Activated CD4-positive, alpha-beta T cell treated with anti-CD3 and anti-CD28 coated beads for 36 hours (primary cell): ENCODE results near the gene SPEN. TPM values are rescaled to one million over a fixed set of nuclear protein-coding genes. Genes with fewer than 3 reads are reported as not detected.
"Not testable (repeated sequence)": the region's sequence is repeated elsewhere in the genome, so short reads cannot be mapped to it uniquely, and the experiment has no call there.

Experiments
- ATAC-seq: fragments of 200-7000 bp; cut with Tn5 transposase; one replicate; pipeline ENCODE4 v1.10.0; 2021; ENCODE audit warnings: mild to moderate bottlenecking, moderate library complexity
- CTCF ChIA-PET: fragments of 350-600 bp; sonication (Branson Sonifier 250); formaldehyde crosslinking; loops from one replicate; lab custom pipeline; 2021; ENCODE audit warnings: antibody characterized with exemption; lab: Charles Lee
- POLR2A ChIA-PET: fragments of 350-600 bp; sonication (Branson Sonifier 250); formaldehyde crosslinking; loops from one replicate; lab custom pipeline; 2021; ENCODE audit warnings: antibody characterized with exemption, inconsistent platforms; lab: Charles Lee
- DNase-seq: peaks from one replicate; pipeline ENCODE4 v3.0.0-alpha.2; 2020
- H3K27ac Mint-ChIP-seq: one replicate; pipeline ENCODE4 v1.8.0; 2021; ENCODE audit warnings: mixed read lengths
- H3K27me3 Mint-ChIP-seq: one replicate; pipeline ENCODE4 v1.8.0; 2021; ENCODE audit warnings: mixed read lengths
- H3K36me3 Mint-ChIP-seq: one replicate; pipeline ENCODE4 v1.8.0; 2021; ENCODE audit warnings: low read depth, mixed read lengths
- H3K4me1 Mint-ChIP-seq: one replicate; pipeline ENCODE4 v1.8.0; 2021; ENCODE audit warnings: mixed read lengths
- H3K4me3 Mint-ChIP-seq: one replicate; pipeline ENCODE4 v1.8.0; 2021; ENCODE audit warnings: mild to moderate bottlenecking, moderate library complexity, mixed read lengths
- H3K9me3 Mint-ChIP-seq: one replicate; pipeline ENCODE4 v1.8.0; 2021; ENCODE audit warnings: low read depth, mixed read lengths
- intact Hi-C, 2 experiments: fragments of 100-400 bp; cut with DNase I in 1 of 2; cut with micrococcal nuclease in 1 of 2; formaldehyde crosslinking; loops; one replicate each; pipeline versions ENCODE4 v1.14.2 to v1.15.1; 2022 to 2024; cut with DNase I, micrococcal nuclease
- total RNA-seq, 2 experiments: library from RNA; stranded (reverse); gene quantifications; one replicate each; pipeline ENCODE4 v1.2.3, GENCODE V29; 2021

The SPEN gene
- total RNA-seq, 2 experiments from 2014 or later = 43.2 to 52.7 TPM

DNA sequence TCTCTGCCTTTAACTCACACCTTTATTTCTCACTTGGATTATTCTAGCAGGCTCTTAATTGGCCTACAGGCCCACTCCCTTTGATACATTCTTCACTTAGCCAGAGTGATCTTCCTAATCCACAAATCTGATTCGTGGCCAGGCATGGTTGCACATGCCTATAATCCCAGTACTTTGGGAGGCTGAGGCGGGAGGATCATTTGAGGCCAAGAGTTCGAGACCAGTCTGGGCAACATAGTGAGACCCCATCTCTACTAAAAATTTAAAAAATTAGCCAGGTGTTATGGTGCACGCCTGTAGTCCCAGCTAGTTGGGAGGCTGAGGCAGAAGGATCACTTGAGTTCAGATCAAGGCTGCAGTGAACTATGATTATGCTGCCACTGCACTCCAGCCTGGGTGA, 126.3 kb downstream of the SPEN start:
- POLR2A ChIA-PET = interaction anchor here (1.0 to 5.2 kb wide), 2 partner anchors 24 to 55 kb away, joined by 3 to 45 read pairs; no protein-coding TSS in a partner anchor

GRCh38 chr1:15974855-15975254, 127.3 kb downstream of the SPEN start:
- H3K4me3 Mint-ChIP-seq = peak overlapping the region; percentile 85
- ChIA-PET POLR2A (interaction anchor here (0.6 to 5.2 kb wide), 4 partner anchors 9 to 34 kb away, joined by 3 to 45 read pairs (median 24); no protein-coding TSS in a partner anchor), CTCF (interaction anchor here (0.6 to 2.7 kb wide), 8 partner anchors 8 to 378 kb away, joined by 3 to 17 read pairs (median 4); partner anchors contain the start of gene FBXO42)
- H3K4me1 Mint-ChIP-seq = peaks cover 53% of the 10 kb centered on the region
- peaks cover 35% of the 10 kb centered on the region for H3K36me3 Mint-ChIP-seq
- intact Hi-C loops = loop anchor here (1.0 to 10.0 kb wide), 4 partner anchors 9 to 930 kb away; partner anchors contain the start of gene CASP9 (in 1 of the 2)
- peak; percentile 62 for DNase-seq
- no peaks in the 10 kb centered on the region for H3K9me3 Mint-ChIP-seq
- ATAC-seq = peak; percentile 54
- no peaks in the 10 kb centered on the region for H3K27me3 Mint-ChIP-seq
- peak overlapping the region; percentile 93 for H3K27ac Mint-ChIP-seq

More for the DNA sequence above, 126.3 kb downstream of the SPEN start:
- CTCF ChIA-PET = interaction anchor here (0.8 to 0.9 kb wide), 2 partner anchors 10 to 169 kb away, joined by 3 to 4 read pairs; no protein-coding TSS in a partner anchor
- Mint-ChIP-seq H3K4me1 (peaks cover 54% of the 10 kb centered on the region), H3K27ac (peak overlapping the region; percentile 49), H3K36me3 (peaks cover 41% of the 10 kb centered on the region), H3K4me3 (peak overlapping the region; percentile 1), H3K9me3 (no peaks in the 10 kb centered on the region), H3K27me3 (no peaks in the 10 kb centered on the region)
- intact Hi-C loops = loop anchor here in 1 of 2 experiments (2.0 to 10.0 kb wide), 2 partner anchors 449 to 931 kb away; partner anchors contain the start of gene CASP9
- no peak for ATAC-seq
- no peak for DNase-seq

GRCh38 chr1:15975358-15975804, 127.9 kb downstream of the SPEN start:
- Mint-ChIP-seq H3K9me3 (no peaks in the 10 kb centered on the region), H3K4me1 (peaks cover 48% of the 10 kb centered on the region), H3K4me3 (peak overlapping the region; percentile 85), H3K36me3 (peaks cover 29% of the 10 kb centered on the region), H3K27ac (peak overlapping the region; percentile 93), H3K27me3 (no peaks in the 10 kb centered on the region)
- DNase-seq (peak; percentile 84), ATAC-seq (peak; percentile 62)
- ChIA-PET CTCF (interaction anchor here (0.6 to 2.7 kb wide), 12 partner anchors 9 to 377 kb away, joined by 3 to 17 read pairs (median 4); partner anchors contain the start of genes FBXO42 and SPEN), POLR2A (interaction anchor here (0.6 to 5.2 kb wide), 8 partner anchors 9 to 206 kb away, joined by 3 to 45 read pairs (median 7); no protein-coding TSS in a partner anchor)
- intact Hi-C loops = loop anchor here (1.0 to 10.0 kb wide), 4 partner anchors 9 to 929 kb away; partner anchors contain the start of gene CASP9 (in 1 of the 2)

DNA sequence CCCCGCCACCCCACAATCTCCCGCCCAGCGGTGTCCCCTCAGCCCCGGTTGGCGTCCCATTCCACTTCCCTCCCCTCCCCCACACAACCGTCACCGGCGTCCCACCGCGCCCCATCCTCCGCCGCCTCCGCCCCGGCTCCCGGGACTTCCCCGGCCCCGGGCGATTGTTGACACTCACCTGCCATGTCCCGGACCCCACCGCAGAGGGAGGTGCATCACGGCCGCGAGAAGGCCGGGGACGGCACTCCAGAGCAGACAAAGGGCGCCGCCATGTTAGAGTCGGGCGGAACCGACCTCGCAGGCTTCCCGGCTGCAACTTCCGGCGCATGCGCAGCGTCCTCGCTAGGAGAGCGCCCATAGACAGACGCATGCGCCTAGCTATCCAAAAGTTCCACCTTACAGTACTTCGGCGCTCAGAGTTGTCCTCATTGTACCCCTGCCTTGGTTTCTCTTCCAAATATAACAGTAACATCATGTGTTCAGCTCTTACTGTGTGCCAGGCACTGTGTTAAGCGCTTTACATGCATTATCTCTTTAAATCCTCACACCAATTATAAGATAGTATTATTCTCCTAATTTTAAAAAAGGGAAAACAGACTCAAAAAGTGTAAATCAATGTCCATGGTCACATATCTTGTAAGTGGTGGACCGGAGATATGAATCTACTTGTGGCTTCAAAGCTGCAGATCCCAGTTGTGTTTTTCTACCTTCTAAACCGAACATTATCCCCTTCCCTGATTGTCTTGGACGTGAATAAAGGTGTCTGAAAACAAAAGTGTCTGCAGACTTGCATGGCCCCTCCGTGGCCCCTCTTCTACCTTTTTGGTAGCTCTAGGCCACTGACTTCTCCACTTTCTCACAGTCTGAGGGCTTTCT, 128.5 kb downstream of the SPEN start, which contains the start of gene ZBTB17:
Gene ZBTB17, minus strand, starts transcription at position 297 of the 876 bp plus-strand sequence. CDS start 27,606 bp downstream, outside the sequence.
- Mint-ChIP-seq H3K4me3 (peak within 1 kb of the TSS; percentile 85), H3K9me3 (no peaks in the 10 kb centered on the region), H3K4me1 (peaks cover 42% of the 10 kb centered on the region), H3K27ac (peak within 1 kb of the TSS; percentile 93), H3K36me3 (peaks cover 25% of the 10 kb centered on the region), H3K27me3 (no peaks in the 10 kb centered on the region)
- CTCF ChIA-PET = interaction anchor here (0.5 to 2.7 kb wide), 8 partner anchors 10 to 265 kb away, joined by 3 to 17 read pairs (median 4); partner anchors contain the start of gene SPEN
- intact Hi-C loops = loop anchor here (1.0 to 10.0 kb wide), 7 partner anchors 10 to 929 kb away; partner anchors contain the start of genes CASP9 (in 1 of the 2), DDI2 (in 1 of the 2) and SPEN (in 1 of the 2)
- DNase-seq = peak; percentile 98
- POLR2A ChIA-PET = interaction anchor here (0.5 to 5.2 kb wide), 9 partner anchors 10 to 206 kb away, joined by 3 to 45 read pairs (median 8); no protein-coding TSS in a partner anchor
- peak; percentile 89 for ATAC-seq

- intact Hi-C loops = loop anchor here in 1 of 2 experiments (10.0 kb wide), 1 partner anchor 927 kb away; no protein-coding TSS in a partner anchor
- CTCF ChIA-PET, H3K4me3 Mint-ChIP-seq, DNase-seq, POLR2A ChIA-PET, ATAC-seq, H3K27me3 Mint-ChIP-seq, H3K27ac Mint-ChIP-seq, H3K9me3 Mint-ChIP-seq: not testable (repeated sequence)
- peaks cover 11% of the 10 kb centered on the region for H3K36me3 Mint-ChIP-seq
- H3K4me1 Mint-ChIP-seq = peaks cover 28% of the 10 kb centered on the region
Measured at GRCh38 chr1:15977947-15978346, 130.4 kb downstream of the SPEN start.

DNA sequence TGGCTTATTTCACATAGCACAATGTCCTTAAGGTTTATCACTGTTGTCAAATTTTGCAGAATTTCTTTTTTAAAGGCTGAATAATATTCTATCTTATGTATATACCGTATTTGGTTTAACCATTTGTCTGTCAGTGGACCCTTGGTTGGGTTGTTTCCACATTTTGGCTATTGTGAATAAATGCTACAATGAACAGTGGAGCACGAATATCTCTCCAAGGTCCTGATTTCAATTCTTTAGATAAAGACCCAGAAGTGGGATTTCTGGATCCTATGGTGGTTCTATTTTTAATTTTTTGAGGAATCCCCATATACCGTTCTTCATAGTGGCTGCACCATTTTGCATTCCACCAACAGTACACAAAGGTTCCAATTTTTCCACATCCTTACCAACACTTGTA, 134.2 kb downstream of the SPEN start:
- H3K27ac Mint-ChIP-seq = no peak overlapping the region

DNA sequence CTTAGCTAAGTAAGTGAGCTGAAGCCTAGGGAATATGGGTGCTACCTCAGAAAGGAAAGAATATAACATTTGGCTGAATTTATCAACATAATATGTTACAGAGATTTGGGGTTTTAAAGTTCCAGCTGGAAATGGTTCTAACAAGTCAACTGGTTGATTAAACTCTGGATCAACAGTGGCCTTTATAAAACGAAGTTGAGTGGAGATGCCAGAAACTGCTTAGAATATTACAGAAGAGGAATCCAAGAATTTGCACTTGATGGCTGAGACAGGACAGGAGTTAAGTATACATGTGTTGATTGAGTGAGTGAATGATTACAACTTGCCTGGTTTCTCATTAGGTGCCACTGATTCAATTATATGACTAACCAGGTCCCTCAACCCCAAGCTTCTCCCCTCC, 135.8 kb downstream of the SPEN start:
- intact Hi-C loops = no loop called here
- H3K4me1 Mint-ChIP-seq = peaks cover 24% of the 10 kb centered on the region
- ATAC-seq (no peak), DNase-seq (no peak)
- no peak overlapping the region for H3K27ac Mint-ChIP-seq
- no peaks in the 10 kb centered on the region for H3K36me3 Mint-ChIP-seq
- ChIA-PET POLR2A (interaction anchor here (0.5 kb wide), 1 partner anchor 19 kb away, joined by 5 read pairs; no protein-coding TSS in a partner anchor), CTCF (interaction anchor here (0.7 kb wide), 1 partner anchor 12 kb away, joined by 3 read pairs; no protein-coding TSS in a partner anchor)
- no peaks in the 10 kb centered on the region for H3K27me3 Mint-ChIP-seq
- no peak overlapping the region for H3K4me3 Mint-ChIP-seq
- H3K9me3 Mint-ChIP-seq = peaks cover 7% of the 10 kb centered on the region

More for the DNA sequence above, 134.2 kb downstream of the SPEN start:
- H3K36me3 Mint-ChIP-seq = no peaks in the 10 kb centered on the region
- ChIA-PET CTCF (no interaction called here), POLR2A (no interaction called here)
- no peak for DNase-seq
- H3K4me1 Mint-ChIP-seq = peaks cover 27% of the 10 kb centered on the region
- intact Hi-C loops = no loop called here
- H3K9me3 Mint-ChIP-seq = peaks cover 7% of the 10 kb centered on the region
- ATAC-seq = no peak
- H3K4me3 Mint-ChIP-seq = no peak overlapping the region
- no peaks in the 10 kb centered on the region for H3K27me3 Mint-ChIP-seq

DNA sequence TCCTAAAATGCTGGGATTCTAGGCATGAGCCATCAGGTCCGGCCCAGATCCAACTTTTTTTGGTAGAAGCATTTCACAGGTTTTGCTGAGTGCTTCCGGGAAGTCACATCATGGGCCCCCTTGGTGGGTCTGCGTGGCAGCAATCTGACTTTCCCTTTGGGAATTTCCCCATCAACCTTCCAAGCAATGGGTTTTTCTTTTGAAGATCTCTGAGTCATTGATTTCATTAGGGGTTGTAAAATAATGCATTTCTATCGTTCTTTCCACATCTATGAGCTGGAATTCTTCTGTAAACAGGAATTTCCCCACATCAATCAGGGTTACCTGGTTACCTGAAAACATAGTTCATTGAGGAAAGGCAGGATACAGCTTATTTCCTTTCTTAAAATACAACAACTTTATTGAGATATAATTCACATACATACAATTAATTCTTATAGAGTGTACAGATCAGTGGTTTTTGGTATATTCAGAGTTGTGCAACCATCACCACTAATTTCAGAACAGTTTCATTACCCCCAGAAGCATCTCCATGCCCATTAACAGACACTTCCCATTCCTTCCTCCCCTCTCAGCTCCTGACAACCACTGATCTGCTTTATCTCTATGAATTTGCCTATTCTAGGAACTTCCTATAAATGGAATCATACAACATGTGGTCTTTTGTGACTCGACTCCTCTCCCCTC, 138.2 kb downstream of the SPEN start:
- no peaks in the 10 kb centered on the region for H3K27me3 Mint-ChIP-seq
- H3K9me3 Mint-ChIP-seq = peaks cover 7% of the 10 kb centered on the region
- peaks cover 24% of the 10 kb centered on the region for H3K4me1 Mint-ChIP-seq
- no peak for DNase-seq
- H3K36me3 Mint-ChIP-seq = no peaks in the 10 kb centered on the region
- no peak for ATAC-seq
- intact Hi-C loops = no loop called here
- no peak overlapping the region for H3K4me3 Mint-ChIP-seq
- CTCF ChIA-PET = interaction anchor here (1.0 to 2.4 kb wide), 3 partner anchors 9 to 23 kb away, joined by 3 to 8 read pairs (median 4); no protein-coding TSS in a partner anchor
- POLR2A ChIA-PET = no interaction called here
- H3K27ac Mint-ChIP-seq = peak overlapping the region; percentile 13

DNA sequence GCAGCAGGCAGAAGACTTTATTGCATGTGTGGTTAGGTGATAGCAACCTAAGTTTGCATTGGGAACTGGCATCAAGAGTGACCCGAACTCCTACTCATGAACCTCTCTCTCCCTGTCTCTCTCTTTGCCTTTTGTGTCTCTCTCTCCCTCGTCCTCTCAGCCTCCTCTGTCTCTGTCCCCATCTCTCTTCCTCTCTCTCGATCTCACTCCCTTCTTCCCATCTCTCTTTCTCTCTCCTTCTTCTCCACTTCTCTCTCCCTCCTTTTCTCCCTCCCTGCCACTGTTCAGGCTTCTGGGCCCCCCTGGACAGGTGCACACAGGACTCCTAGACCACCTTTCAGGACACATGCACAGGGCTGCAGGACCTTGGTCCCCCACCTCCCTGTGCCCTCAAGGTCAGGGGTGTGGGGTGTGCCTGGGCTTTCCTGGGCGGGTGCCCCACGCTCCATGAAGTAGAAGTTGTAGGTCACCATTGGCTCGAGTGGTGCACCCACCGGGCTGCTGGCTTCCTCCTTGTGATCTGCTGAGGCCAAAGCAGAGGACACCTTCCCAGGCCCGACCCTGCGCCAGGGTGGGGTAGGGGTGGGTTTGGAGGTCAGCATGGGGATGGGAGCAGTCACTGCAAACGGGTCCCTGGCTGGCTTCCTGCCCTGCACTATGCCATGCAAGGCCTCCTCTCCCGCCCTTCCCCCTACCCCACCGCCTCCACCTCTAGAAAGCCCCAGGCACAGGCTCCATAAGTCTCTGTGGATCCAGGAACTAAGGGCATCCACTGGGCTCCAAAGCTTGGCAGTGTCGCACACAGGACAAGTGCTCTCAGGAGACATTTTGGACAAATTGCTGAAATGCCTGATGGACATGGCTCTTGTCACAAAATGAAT, 141.6 kb downstream of the SPEN start:
- no peak for ATAC-seq
- POLR2A ChIA-PET = no interaction called here
- Mint-ChIP-seq H3K27ac (no peak overlapping the region), H3K9me3 (no peaks in the 10 kb centered on the region), H3K4me3 (no peak overlapping the region), H3K4me1 (peaks cover 17% of the 10 kb centered on the region), H3K27me3 (no peaks in the 10 kb centered on the region), H3K36me3 (no peaks in the 10 kb centered on the region)
- intact Hi-C loops = no loop called here
- no peak for DNase-seq
- CTCF ChIA-PET = no interaction called here

- Mint-ChIP-seq H3K9me3 (no peaks in the 10 kb centered on the region), H3K27ac (no peak overlapping the region), H3K27me3 (no peaks in the 10 kb centered on the region), H3K4me3 (no peak overlapping the region), H3K36me3 (no peaks in the 10 kb centered on the region), H3K4me1 (peaks cover 11% of the 10 kb centered on the region)
- CTCF ChIA-PET = no interaction called here
- POLR2A ChIA-PET = no interaction called here
- ATAC-seq (no peak), DNase-seq (no peak)
- intact Hi-C loops = no loop called here
Measured at GRCh38 chr1:15989776-15990175, 142.3 kb downstream of the SPEN start.
